GM18868 (cell line): ENCODE measurements around the gene LTBP1.
"Not testable (repeated sequence)": the region's sequence is repeated elsewhere in the genome, so short reads cannot be mapped to it uniquely, and the experiment has no call there.

Source experiments
- ATAC-seq: cut with Tn5 transposase; IDR thresholded peaks from one replicate; pipeline ENCODE4 v1.9.1; 2021; ENCODE audit warnings: mild to moderate bottlenecking, moderate library complexity; ENCODE audit not compliant: unreplicated experiment

LTBP1 gene

DNA sequence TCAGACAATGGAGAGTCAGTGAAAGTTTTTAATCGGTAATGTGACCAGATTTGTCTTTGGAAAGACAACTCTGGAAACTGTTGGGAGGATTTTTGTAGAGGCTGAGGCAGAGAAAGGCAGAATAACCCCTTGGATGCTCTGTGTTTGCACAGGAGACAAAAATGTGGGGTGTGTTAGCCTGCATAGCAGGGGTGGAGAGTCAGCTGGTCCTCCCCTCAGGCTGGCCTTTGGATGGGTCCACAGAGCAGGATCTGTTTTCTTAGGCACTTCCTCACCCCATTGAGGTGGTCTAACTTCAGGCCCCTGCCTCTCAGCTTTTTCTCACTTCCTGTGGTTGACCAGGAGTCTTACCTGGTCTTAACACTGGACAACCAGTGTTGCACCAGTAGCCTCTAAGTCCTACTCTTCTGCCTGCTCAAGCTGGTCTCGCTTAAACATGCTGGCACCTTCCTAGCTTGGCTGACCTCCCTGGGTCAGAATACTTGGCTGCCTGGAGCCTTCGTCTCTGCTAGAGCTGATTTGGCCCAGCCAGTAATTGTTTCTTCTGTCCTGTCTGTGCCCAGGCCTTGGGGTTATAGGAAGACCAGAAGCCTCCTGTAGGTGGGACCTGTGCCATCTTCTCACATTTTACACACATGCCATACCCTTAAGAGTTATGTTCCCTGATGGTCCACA is 269.9 kb downstream of the LTBP1 start:
- ATAC-seq = no peak

DNA sequence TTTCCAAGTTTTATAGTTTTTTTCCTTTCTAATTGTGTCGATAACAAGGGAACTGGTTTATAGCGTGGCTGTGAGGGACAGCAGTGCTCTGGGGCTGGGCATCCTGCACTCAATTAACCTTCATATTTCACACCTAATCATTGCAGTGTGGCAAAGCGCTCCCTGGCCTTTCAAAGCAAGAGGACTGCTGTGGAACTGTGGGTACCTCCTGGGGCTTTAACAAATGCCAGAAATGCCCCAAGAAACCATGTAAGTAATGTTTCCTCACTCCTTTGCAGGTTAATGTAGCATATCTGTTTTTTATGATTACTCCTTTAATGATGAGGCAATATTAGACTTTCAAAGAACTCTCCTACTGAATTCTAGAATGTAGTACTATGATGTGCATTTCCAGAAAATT is 270.7 kb downstream of the LTBP1 start:
- no peak for ATAC-seq

DNA sequence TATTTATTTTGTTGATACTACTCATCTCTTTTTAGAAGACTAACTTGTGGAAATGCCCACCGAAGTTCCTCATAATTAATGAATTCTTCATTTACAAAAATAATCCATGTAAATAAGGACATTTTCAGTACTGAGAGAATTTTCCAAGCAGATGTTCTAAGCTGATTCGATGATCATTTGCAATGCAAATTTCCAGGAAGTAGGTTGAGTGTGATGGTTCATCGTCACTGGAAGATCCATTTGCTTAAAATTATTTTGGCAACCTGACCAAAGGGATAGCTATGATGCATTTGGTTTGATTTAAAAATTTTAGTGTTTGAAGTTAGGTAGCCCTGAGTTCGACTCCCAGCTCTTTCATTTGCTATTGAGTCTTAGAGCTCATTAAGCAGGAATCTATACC is 272.4 kb downstream of the LTBP1 start:
- no peak for ATAC-seq

DNA sequence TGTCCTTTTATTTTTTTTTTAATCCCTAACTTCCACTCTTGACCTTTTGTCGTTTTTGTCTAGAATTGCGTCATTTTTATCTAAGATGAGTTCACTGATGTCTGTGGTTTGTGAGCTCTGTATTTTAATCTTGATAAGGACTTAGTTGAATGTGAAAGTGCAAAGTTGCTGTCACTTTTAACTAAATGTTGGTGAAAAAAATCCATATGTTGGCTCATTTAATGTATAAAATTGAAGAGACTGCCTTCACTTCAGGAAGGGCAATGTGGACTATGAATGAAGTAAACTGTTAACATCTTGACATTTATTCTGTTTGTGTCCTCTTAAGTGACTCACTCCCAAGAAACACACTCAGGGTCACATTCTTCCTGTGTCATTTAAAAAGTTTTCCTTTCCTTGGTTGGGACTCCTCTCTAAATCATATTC is 273.1 kb downstream of the LTBP1 start:
- ATAC-seq = no peak

DNA sequence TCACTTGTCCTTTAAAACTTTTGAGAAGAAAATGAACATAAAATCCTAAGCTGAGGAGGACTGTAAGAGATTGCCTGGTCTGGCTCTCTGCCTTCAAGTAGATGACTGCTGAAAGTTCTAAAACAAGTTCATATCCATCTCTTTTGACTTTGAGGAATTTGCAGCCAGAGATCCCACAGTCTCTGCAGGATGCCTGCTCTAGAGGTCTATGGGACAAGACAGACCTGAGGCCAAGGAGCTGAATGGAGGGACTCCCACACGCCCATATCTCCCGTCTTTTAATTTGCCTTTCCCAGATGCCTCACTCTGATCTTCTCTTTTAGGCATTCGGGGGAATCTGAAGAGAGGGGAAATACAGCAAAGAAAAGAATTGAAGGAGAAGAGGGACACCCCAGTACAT is 273.8 kb downstream of the LTBP1 start:
- ATAC-seq = no peak

DNA sequence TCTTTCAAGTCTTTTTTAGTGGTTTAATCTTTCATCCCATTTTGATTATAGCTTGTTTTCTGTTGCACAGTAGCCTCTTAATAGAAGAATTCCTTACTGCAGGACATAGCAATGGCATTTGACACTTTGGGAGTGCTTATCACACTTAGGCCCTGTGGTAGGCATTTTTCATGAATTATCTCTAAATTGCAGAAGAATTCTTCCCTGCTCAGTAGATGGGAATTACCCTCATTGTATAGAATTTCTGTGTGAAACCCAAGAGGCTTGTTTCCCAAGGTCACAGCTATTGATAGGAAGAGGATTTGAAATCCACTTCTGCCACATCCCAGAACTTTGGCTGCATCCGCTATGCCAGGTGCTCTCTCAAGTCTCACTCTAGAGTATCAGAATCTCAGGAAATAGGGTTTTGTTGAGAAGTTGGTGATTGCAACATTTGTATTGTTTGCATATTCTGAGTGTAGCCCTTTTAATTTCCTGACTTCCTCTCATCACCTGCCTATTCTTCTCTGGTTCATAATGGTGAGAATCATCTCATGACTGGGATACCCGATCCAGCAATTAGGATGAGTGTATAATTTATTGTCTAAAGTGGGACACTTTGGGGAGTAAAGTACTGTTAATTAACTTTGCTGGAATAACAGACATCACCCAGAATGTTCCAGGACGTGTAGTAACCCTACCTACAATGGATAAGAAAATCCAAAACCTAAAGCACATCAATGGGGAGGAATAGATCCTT is 274.5 kb downstream of the LTBP1 start:
- ATAC-seq = no peak

DNA sequence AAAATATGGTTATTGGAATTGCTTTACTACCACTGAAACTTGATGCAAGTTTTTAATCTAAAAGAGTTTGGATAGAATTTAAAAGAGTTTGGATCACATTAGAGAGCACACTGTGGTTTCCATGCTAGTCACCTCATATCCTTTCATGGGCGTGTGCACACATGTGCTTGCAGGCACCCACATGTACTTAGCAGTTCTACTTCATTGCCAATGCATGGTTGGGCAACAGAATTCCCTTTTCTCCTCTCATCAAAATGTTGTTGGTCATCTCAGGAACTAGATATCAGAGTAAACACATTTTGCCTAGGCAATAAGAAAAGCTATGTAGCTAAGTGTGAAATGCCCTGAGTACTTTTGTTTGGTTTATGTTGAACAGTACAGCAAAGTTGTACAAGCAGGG is 275.6 kb downstream of the LTBP1 start:
- ATAC-seq = no peak

DNA sequence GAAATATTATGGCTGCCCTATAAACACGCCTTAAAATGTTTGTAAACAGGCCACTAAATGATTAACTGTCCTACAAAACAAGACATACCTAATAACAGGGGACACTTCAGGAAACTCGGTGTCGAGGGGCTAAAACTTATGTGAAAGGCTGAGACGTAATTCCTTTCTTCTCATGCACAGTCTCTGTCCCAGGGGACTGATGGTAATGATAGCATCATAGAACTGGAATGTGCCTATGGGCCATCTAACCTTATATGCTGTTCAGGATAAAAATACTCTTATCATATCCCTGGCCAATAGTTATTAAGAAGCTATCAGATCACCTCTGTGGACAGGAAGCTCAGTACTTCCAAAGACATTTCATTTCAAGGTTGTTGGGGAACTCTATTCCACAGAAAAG is 277.1 kb downstream of the LTBP1 start:
- no peak for ATAC-seq

DNA sequence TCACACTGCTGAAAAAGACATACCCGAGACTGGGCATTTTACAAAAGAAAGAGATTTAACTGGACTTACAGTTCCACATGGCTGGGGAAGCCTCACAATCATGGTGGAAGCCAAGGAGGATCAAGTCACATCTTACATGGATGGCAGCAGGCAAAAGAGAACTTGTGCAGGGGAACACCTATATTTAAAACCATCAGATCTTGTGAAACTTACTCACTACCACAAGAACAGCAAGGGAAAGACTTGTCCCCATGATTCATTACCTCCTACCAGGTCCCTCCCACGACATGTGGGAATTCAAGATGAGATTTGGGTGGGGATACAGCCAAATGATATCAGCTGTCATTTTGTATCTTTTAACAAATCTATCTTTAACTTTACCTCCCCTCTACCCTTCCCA is 278.6 kb downstream of the LTBP1 start:
- ATAC-seq = no peak

DNA sequence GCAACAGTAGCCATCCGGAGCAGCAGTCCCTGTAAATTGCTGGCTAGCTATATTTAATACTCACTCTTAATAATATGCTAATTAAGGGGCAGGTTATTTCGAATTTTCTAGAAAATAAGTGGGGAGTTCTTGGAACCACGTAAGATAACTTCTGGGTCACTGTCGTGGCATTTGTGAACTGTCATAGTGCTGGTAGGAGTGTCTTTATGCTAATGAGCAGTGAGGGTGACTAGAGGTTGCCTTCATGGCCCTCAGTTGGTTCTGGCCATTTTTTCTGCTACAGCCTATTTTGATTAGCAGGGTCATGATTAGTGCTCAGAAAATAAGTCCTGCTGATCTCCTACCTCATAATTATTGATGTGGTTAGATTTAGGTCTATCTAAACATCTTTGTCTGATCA is 279.8 kb downstream of the LTBP1 start:
- no peak for ATAC-seq

DNA sequence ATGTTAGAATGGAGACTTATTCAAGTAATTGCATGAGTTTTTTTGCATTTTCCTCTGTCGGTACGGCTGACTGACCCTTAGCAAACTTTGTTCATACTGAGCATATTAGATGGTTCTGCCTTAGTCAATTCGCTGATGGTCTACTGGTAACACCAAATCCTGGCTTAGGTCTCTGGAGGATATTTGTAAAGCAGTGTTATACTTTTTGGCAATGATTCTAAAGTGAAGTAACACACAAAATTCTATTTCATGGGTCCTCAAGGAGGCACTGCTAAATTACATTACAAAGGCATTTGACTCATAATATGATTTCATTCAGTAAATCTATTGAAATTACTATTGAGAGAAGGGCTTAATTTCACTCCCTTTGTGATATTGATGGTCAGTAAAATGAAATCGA is 282.9 kb downstream of the LTBP1 start:
- no peak for ATAC-seq

DNA sequence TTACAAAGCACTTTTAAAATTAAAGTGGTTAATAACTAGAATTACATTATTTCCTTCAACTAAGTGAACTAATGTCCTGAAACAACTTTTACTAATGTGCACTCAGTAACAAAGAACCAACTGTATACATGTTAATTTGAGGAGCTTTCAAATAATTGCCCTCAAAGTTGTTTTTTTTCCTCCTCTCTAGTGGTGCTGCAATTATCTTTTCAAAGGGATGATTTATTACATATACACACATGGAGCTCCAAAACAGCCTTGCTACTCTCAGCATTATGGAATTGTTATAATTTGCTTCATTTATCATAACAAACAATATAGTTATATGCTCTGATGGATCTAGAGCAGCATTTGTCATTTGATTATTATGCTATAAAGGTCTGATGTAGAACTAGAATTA is 283.4 kb downstream of the LTBP1 start:
- ATAC-seq = no peak

DNA sequence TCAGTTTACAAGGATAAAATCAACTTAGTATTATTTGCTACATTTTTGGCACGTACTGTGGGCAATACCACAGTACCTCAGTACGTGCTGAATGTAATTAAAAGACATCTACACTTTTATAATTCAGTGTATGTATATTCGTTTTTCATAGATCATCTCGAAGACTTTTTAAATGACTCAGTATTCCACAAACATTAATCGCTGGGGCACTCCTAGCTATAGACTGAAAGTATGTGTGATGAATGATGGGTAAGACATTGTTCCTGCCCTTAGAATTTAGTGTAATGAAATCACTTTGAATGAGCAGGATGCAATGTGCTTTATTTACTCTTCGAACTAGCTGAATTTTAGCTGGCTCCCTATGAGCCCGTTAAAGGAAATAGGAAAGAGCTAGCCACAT is 284.1 kb downstream of the LTBP1 start:
- ATAC-seq = no peak

DNA sequence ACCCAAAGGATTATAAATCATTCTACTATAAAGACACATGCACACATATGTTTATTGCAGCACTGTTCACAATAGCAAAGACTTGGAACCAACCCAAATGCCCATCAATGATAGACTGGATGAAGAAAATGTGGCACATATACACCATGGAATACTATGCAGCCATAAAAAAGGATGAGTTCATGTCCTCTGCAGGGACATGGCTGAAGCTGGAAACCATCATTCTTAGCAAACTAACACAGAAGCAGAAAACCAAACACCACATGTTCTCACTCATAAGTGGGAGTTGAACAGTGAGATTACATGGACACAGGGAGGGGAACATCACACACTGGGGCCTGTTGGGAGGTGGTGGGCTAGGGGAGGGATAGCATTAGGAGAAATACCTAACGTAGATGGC is 288.8 kb downstream of the LTBP1 start:
- not testable (repeated sequence) for ATAC-seq

DNA sequence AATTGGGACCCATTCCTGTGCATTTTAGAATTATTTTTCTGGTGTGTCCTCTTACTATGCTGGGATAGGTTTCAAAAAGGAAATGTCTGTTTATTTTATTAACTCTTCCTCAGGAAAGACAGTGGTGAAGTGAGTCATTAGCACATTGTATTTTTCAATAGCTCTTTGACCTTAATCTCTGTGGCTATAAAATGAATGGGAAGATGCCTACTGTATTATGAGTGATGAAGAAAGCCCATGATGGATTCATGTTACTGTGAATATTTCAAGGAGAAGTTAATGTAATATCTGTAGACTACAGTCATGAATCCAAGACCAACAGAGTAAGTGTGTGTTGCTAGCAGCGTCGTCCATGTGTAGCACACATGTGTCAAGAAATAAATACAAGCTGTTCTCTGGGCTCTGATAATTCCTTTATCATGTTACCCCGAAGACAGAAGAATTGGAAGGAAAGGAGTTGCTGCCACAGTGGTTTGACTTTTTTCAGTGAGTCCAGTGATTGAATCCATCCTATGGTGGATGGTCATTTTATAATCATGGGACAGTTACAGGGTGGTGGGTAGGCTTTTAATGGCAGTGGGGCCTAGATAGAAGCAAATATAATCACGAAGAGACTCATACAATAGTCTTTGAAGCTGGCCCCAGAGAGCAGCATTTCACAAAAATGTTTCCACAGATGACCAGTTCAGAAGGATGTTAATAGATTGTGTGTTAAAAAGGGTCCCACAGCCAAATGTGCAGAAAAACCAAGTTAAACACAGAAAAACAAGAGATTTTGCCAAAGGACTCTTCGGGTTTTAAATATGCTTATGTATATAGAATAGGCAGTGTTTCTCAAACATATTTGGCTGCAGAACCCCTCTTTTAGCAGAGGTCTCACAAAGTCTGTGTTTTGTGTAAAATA is 290.0 kb downstream of the LTBP1 start:
- no peak for ATAC-seq

DNA sequence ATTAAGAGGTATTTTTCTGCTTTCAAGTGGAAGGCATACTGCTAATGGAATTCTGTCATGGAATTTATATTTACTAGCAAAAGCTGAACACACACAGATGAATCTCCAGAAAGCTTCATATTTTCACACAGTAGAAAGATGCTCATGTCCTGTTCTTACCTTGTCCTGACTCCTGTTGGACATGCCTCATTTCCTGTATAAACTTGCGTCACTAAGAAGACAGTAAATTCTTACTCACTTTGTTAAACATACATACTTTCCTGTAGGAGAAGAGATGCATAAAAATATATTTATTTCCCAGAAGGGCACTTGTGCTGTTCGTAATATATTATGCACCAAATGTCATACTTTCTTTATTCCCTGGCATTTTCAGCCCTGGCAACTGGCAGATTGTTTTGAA is 291.4 kb downstream of the LTBP1 start:
- ATAC-seq = no peak

DNA sequence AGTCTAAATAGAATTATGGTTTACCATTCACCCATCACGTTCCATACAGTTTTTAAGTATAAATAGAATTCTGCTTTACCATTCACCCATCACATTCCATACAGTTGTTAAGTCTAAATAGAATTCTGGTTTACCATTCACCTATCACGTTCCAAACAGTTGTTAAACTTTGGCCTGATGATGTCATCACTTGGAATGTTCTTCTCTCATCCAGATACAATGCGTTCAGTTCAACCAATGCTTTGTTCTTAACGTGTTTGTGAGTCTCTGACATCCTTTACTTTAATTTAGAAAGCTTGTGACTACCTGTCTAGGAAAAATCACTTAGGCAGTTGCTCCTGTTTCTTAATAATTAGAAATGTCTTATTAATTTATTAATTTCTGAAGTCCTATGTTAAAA is 293.4 kb downstream of the LTBP1 start:
- no peak for ATAC-seq

DNA sequence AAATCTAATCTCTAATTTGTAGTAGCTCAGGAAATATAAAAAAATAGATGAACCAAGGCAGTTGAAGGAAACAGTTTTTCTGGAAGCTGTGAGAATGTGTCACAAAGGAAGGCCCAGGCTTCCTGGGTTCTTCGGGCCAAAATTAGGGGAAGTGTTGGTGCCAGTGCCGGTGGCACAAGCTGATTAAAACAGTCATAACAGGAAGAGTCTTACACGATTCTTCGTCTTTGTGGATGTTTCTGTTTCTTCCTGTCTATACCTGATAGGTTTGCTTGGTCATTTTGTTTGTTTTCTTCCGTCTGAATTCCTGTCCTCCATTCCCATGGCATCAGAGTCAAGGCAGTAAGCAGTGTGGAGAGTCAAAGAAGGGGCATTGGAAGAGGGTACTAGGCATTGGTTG is 294.3 kb downstream of the LTBP1 start:
- no peak for ATAC-seq

DNA sequence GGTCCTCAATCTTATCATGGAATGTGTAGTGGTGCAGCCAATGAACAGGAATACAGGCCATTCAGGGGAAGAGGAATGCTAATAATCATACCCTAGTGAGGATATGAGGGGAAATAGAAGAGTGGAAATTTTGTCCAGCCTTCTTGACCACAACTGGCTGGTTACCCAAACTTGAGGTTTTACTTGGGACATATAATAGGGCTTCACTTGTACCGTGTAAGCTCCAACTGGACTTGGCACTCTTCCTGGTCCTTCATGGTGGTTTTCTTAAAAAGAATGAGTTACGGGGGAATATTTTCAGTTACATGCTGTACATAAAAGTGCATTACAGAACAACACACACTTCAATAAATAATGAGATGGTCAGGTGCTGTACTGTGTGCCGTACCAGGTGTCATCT is 294.8 kb downstream of the LTBP1 start:
- ATAC-seq = no peak

DNA sequence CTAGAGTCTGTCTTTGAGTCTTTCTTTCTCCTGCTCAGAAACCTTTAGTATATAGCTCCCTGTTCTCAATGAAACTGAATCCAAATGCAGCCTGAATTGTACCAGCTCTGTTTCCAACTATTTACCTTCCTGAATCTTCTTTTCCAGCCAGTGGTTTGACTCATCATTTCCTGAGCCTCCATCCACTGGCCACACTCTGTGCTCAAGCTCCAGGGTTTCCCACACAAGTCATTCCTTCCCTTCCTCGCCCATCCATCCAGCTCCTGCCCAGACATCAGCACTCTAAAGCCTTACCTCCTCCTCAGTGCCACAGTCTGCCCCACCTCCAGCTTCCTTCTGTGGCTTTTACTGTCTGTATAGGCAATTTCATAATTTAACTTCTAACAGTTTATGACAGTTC is 296.1 kb downstream of the LTBP1 start:
- ATAC-seq = no peak

DNA sequence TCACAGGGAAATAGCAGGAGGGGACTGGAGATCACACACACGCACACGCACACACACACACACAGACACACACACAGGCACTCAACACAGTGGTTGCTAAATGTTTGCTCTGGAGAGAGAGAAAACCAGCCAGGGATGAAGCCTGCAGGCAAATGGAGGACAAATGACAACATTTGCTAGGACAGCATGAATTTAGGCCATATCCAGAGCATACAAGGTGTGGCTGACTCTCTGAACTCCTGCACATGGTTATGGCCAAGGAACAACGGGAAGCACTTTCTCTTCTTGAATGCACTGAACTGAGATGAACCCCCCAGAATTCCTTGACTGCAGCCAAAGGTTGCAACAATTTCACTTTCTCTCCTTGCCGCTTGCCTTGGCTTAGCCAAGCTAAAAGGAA is 299.7 kb downstream of the LTBP1 start:
- no peak for ATAC-seq

DNA sequence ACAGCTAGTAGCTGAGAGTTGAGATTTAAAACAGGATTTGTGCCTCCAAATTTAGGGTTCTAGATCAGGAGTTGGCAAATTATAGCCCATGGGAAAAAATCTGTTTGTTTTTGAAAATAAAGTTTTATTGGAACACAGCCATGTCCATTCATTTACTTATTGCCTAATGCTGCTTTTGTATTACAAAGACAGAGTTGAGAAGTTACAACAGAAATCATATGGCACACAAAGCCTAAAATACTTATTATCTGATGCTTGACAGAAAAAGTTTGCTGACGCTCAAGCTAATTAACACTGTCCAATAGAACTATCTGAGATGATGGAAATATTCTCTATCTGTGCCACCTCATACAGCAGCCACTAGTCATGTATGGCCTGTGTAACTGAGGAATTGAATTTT is 300.6 kb downstream of the LTBP1 start:
- ATAC-seq = no peak
